Endodermal cell (in vitro differentiated cells): ENCODE measurements around the gene COL26A1. TPM values are rescaled to one million over a fixed set of nuclear protein-coding genes. Genes with fewer than 3 reads are reported as not detected.
A peak's percentile ranks its signal among the peaks of the same experiment; 100 is the strongest.

Experiments used
- DNase-seq: peaks from one replicate; pipeline ENCODE4 v3.0.0-alpha.2; 2017
- H3K27ac ChIP-seq: 2 replicates; pipeline ENCODE4 v1.5.1; 2013; ENCODE audit warnings: mild to moderate bottlenecking, low read depth, low read length, moderate library complexity
- H3K27me3 ChIP-seq: 2 replicates; pipeline ENCODE4 v1.6.1; 2013; ENCODE audit warnings: mild to moderate bottlenecking, low read length, moderate library complexity; ENCODE audit not compliant: insufficient read depth, control insufficient read depth, poor library complexity, severe bottlenecking
- H3K36me3 ChIP-seq: 2 replicates; pipeline ENCODE4 v1.7.0; 2013; ENCODE audit warnings: mild to moderate bottlenecking, low read length, moderate library complexity; ENCODE audit not compliant: control insufficient read depth, insufficient read depth
- H3K4me1 ChIP-seq: one replicate; pipeline ENCODE4 v1.7.0; 2013; ENCODE audit warnings: low read length; ENCODE audit not compliant: control insufficient read depth, insufficient read depth
- H3K4me3 ChIP-seq: 2 replicates; pipeline ENCODE4 v1.5.1; 2013; ENCODE audit warnings: mild to moderate bottlenecking, low read length, moderate library complexity
- H3K9ac ChIP-seq: 2 replicates; pipeline ENCODE4 v1.6.1; 2013; ENCODE audit warnings: mild to moderate bottlenecking, low read length, moderate library complexity; ENCODE audit not compliant: poor library complexity, severe bottlenecking; ENCODE audit errors: extremely low read depth
- H3K9me3 ChIP-seq: 2 replicates; pipeline ENCODE4 v1.6.1; 2013; ENCODE audit warnings: mild to moderate bottlenecking, low read length, moderate library complexity; ENCODE audit not compliant: control insufficient read depth
- H3K27ac Mint-ChIP-seq: 2 replicates; pipeline ENCODE4 v1.8.0; 2020; ENCODE audit warnings: mixed read lengths
- H3K27me3 Mint-ChIP-seq: 2 replicates; pipeline ENCODE4 v1.8.0; 2021; ENCODE audit warnings: mild to moderate bottlenecking, mixed read lengths; ENCODE audit not compliant: insufficient read depth
- H3K36me3 Mint-ChIP-seq: 2 replicates; pipeline ENCODE4 v1.8.0; 2020; ENCODE audit warnings: low read depth, mixed read lengths
- H3K4me1 Mint-ChIP-seq: 2 replicates; pipeline ENCODE4 v1.8.0; 2020; ENCODE audit warnings: mixed read lengths
- H3K4me3 Mint-ChIP-seq: 2 replicates; pipeline ENCODE4 v1.8.0; 2020; ENCODE audit warnings: mild to moderate bottlenecking, moderate library complexity, mixed read lengths
- H3K9me3 Mint-ChIP-seq: 2 replicates; pipeline ENCODE4 v1.8.0; 2020; ENCODE audit warnings: mild to moderate bottlenecking, mixed read lengths
- CTCF ChIP-seq: fragments of 200-600 bp; sonication (generic); conservative IDR thresholded peaks from 2 replicates; pipeline ENCODE4 v1.5.0; 2021; ENCODE audit warnings: antibody characterized with exemption, mild to moderate bottlenecking
- WGBS, 2 experiments: methylation state at CpG; one replicate each; pipeline versions ENCODE4 v1.1.5 to v1.1.7; 2013; ENCODE audit warnings: missing lambda C conversion rate in 2 of 2, mixed read lengths in 1 of 2; ENCODE audit not compliant: insufficient coverage in 1 of 2, insufficient read length in 1 of 2; 5-methylcytosine and 5-hydroxymethylcytosine counted together
- total RNA-seq, 2 donors: library from RNA; stranded (reverse); fragmentation: NEBNext Ultra II Directional in 1 of 2; extraction: Animal tissue kit (Norgen Biotek cat#: 25700) in 1 of 2; gene quantifications; 2 replicates in 1 of 2; 3 replicates in 1 of 2; pipeline ENCODE4 v1.2.1, GENCODE V29; 2021

COL26A1 gene
- total RNA-seq, 2 donors from 2014 or later, result 41.2 to 47.0 TPM

GRCh38 chr7:101412976-101413375 is 50.3 kb downstream of the COL26A1 start:
- peak; percentile 72 for DNase-seq

GRCh38 chr7:101418694-101419093 is 56.0 kb downstream of the COL26A1 start:
- H3K36me3 Mint-ChIP-seq, result peaks cover 6% of the 10 kb centered on the region
- no peaks in the 10 kb centered on the region for H3K27me3 Mint-ChIP-seq
- no peak overlapping the region for H3K4me3 Mint-ChIP-seq
- Histone ChIP-seq H3K27ac (no peak overlapping the region), H3K4me3 (no peak overlapping the region), H3K9me3 (no peaks in the 10 kb centered on the region), H3K4me1 (no peaks in the 10 kb centered on the region), H3K9ac (no peak overlapping the region), H3K27me3 (no peaks in the 10 kb centered on the region), H3K36me3 (peaks cover 4% of the 10 kb centered on the region)
- no peaks in the 10 kb centered on the region for H3K9me3 Mint-ChIP-seq
- no peak for DNase-seq
- H3K4me1 Mint-ChIP-seq, result no peaks in the 10 kb centered on the region
- no peak overlapping the region for H3K27ac Mint-ChIP-seq
- no peak for TF ChIP-seq CTCF
- WGBS, 2 experiments, result 88 to 91% methylated on average over 3 to 5 of the region's 5 CpGs

More at GRCh38 chr7:101412976-101413375, 50.3 kb downstream of the COL26A1 start:
- Histone ChIP-seq H3K9ac (no peak overlapping the region), H3K9me3 (peaks cover 26% of the 10 kb centered on the region), H3K27ac (no peak overlapping the region), H3K4me3 (no peak overlapping the region), H3K36me3 (peaks cover 6% of the 10 kb centered on the region), H3K4me1 (no peaks in the 10 kb centered on the region), H3K27me3 (no peaks in the 10 kb centered on the region)
- Mint-ChIP-seq H3K4me3 (no peak overlapping the region), H3K27me3 (no peaks in the 10 kb centered on the region), H3K4me1 (peaks cover 5% of the 10 kb centered on the region), H3K36me3 (peaks cover 26% of the 10 kb centered on the region), H3K27ac (no peak overlapping the region), H3K9me3 (peaks cover 36% of the 10 kb centered on the region)
- WGBS, 2 experiments, result 90% methylated on average over 12 of the region's 12 CpGs
- no peak for TF ChIP-seq CTCF

- Histone ChIP-seq H3K9me3 (no peaks in the 10 kb centered on the region), H3K27ac (no peak overlapping the region), H3K36me3 (peaks cover 4% of the 10 kb centered on the region), H3K27me3 (no peaks in the 10 kb centered on the region), H3K9ac (no peak overlapping the region), H3K4me1 (no peaks in the 10 kb centered on the region), H3K4me3 (no peak overlapping the region)
- no peak overlapping the region for H3K4me3 Mint-ChIP-seq
- TF ChIP-seq CTCF, result no peak
- WGBS, 2 experiments, result 96 to 100% methylated on average over 10 to 16 of the region's 16 CpGs
- no peak overlapping the region for H3K27ac Mint-ChIP-seq
- H3K4me1 Mint-ChIP-seq, result no peaks in the 10 kb centered on the region
- no peak for DNase-seq
- peaks cover 6% of the 10 kb centered on the region for H3K36me3 Mint-ChIP-seq
- no peaks in the 10 kb centered on the region for H3K9me3 Mint-ChIP-seq
- no peaks in the 10 kb centered on the region for H3K27me3 Mint-ChIP-seq
Observed at GRCh38 chr7:101419831-101420230, 57.2 kb downstream of the COL26A1 start.
